Endothelial cell of umbilical vein (primary cell): ENCODE results near the gene JPH3. TPM values are rescaled to one million over a fixed set of nuclear protein-coding genes. Genes with fewer than 3 reads are reported as not detected.

Source experiments
- BruUV-seq: library from RNA; stranded (reverse); fragments of 400-500 nt; replicated peaks from 2 replicates; lab custom pipeline; 2021; lab: Mats Ljungman, UMichigan
- CTCF ChIA-PET: fragments of 300-600, 350-600 bp; sonication (Branson Sonifier 250); formaldehyde crosslinking; loops from one replicate; lab custom pipeline; 2021; ENCODE audit warnings: antibody characterized with exemption, inconsistent platforms; lab: Charles Lee
- POLR2A ChIA-PET: fragments of 300-600, 350-600 bp; sonication (Branson Sonifier 250); formaldehyde crosslinking; loops from one replicate; lab custom pipeline; 2021; ENCODE audit warnings: antibody characterized with exemption, inconsistent platforms; lab: Charles Lee
- DNase-seq: peaks from one replicate; pipeline ENCODE4 v3.0.0-alpha.2; 2011; ENCODE audit warnings: low read depth, low spot score
- FAIRE-seq: peaks from 2 replicates; lab custom pipeline; 2011; peaks lifted over from hg19 to GRCh38; lab: Jason Lieb, UNC
- H2AFZ ChIP-seq: 2 replicates; pipeline ENCODE4 v1.6.0; 2012; ENCODE audit warnings: low read depth, low read length, control low read depth, inconsistent platforms
- H3K27ac ChIP-seq: 2 replicates; pipeline ENCODE4 v1.5.1; 2011; ENCODE audit warnings: low read depth, mild to moderate bottlenecking, control low read depth, low read length, moderate library complexity; ENCODE audit not compliant: insufficient read depth
- H3K27me3 ChIP-seq, 2 experiments: 2 replicates each; pipeline versions ENCODE4 v1.6.0 to v1.6.1; 2011; ENCODE audit warnings: low read length in 2 of 2, mixed read lengths in 1 of 2; ENCODE audit not compliant: control insufficient read depth in 2 of 2, insufficient read depth in 2 of 2
- H3K36me3 ChIP-seq, 2 experiments: 2 replicates in 1 of 2; 3 replicates in 1 of 2; pipeline ENCODE4 v1.5.1; 2011; ENCODE audit warnings: low read length in 2 of 2, mild to moderate bottlenecking in 1 of 2, moderate library complexity in 1 of 2; ENCODE audit not compliant: control insufficient read depth in 2 of 2, insufficient read depth in 2 of 2; ENCODE audit errors: extremely low read depth in 1 of 2
- H3K4me1 ChIP-seq: 3 replicates; pipeline ENCODE4 v1.5.1; 2011; ENCODE audit warnings: mild to moderate bottlenecking, low read length; ENCODE audit not compliant: control insufficient read depth, insufficient read depth; ENCODE audit errors: extremely low read depth
- H3K4me2 ChIP-seq: 2 replicates; pipeline ENCODE4 v1.6.1; 2011; ENCODE audit warnings: low read length, control low read depth, mixed read lengths; ENCODE audit not compliant: insufficient read depth
- H3K4me3 ChIP-seq, 3 experiments: fragments of 200-600 bp in 1 of 3; sonication (generic), shearing (Covaris generic) in 1 of 3; replicated peaks in 1 of 3; 2 replicates each; pipeline ENCODE4 v1.5.1; 2011 to 2016; ENCODE audit warnings: control low read depth in 3 of 3, low read length in 3 of 3, mild to moderate bottlenecking in 2 of 3, inconsistent platforms in 1 of 3, low read depth in 1 of 3, moderate library complexity in 1 of 3; ENCODE audit not compliant: insufficient read depth in 1 of 3
- H3K79me2 ChIP-seq: 2 replicates; pipeline ENCODE4 v1.6.0; 2012; ENCODE audit warnings: low read length, inconsistent platforms; ENCODE audit not compliant: control insufficient read depth, insufficient read depth
- H3K9ac ChIP-seq: replicated peaks from 2 replicates; pipeline ENCODE3; 2011; ENCODE audit warnings: low read length, control low read depth; ENCODE audit not compliant: insufficient read depth; ENCODE audit errors: extremely low read depth
- H3K9me1 ChIP-seq: replicated peaks from 3 replicates; pipeline ENCODE4 v1.6.0; 2011; ENCODE audit warnings: mild to moderate bottlenecking, low read length; ENCODE audit not compliant: control insufficient read depth, insufficient read depth; ENCODE audit errors: extremely low read depth
- H3K9me3 ChIP-seq: replicated peaks from 2 replicates; pipeline ENCODE4 v1.5.1; 2012; ENCODE audit warnings: low read length, inconsistent platforms; ENCODE audit not compliant: control insufficient read depth, insufficient read depth
- H4K20me1 ChIP-seq: replicated peaks from 2 replicates; pipeline ENCODE3; 2011; ENCODE audit warnings: mild to moderate bottlenecking, low read length; ENCODE audit not compliant: control insufficient read depth, insufficient read depth; ENCODE audit errors: extremely low read depth
- EZH2 ChIP-seq: IDR thresholded peaks from 2 replicates; pipeline ENCODE4 v1.6.1; 2012; ENCODE audit warnings: borderline replicate concordance, low read depth, mild to moderate bottlenecking, moderate library complexity, low read length, inconsistent platforms; ENCODE audit not compliant: severe bottlenecking
- FOS ChIP-seq: IDR thresholded peaks from 2 replicates; pipeline ENCODE4 v1.6.1; 2011; ENCODE audit warnings: mild to moderate bottlenecking, low read length, moderate library complexity, borderline replicate concordance; ENCODE audit not compliant: insufficient read depth
- GATA2 ChIP-seq: IDR thresholded peaks from 2 replicates; pipeline ENCODE4 v1.7.0; 2011; ENCODE audit warnings: low read depth, mild to moderate bottlenecking, moderate library complexity, mixed read lengths, low read length; ENCODE audit not compliant: insufficient read length, insufficient read depth
- JUN ChIP-seq: IDR thresholded peaks from 2 replicates; pipeline ENCODE4 v1.6.1; 2011; ENCODE audit warnings: borderline replicate concordance, low read depth; ENCODE audit not compliant: insufficient read length, insufficient read depth
- MYC ChIP-seq: IDR thresholded peaks from one replicate; pipeline ENCODE4 v1.6.1; 2011; ENCODE audit warnings: mild to moderate bottlenecking, low read depth, low read length
- POLR2A ChIP-seq: IDR thresholded peaks from 2 replicates; pipeline ENCODE4 v1.6.1; 2012; ENCODE audit warnings: low read depth, mild to moderate bottlenecking, control low read depth, low read length
- POLR2AphosphoS5 ChIP-seq: IDR thresholded peaks from 2 replicates; pipeline ENCODE4 v1.6.1; 2012; ENCODE audit warnings: low read depth, mild to moderate bottlenecking, control low read depth, low read length, moderate library complexity; ENCODE audit not compliant: insufficient read depth
- dilution Hi-C: fragments of 300-500 bp; cut with MboI; formaldehyde crosslinking; loops from one replicate; pipeline ENCODE4 v1.15.0; 2019; ENCODE audit warnings: low sequenced_read_pairs; ENCODE audit not compliant: extremely low pct_ligation_motif_present
- intact Hi-C: fragments of 100-400 bp; cut with micrococcal nuclease; formaldehyde crosslinking; loops from one replicate; pipeline ENCODE4 v1.10.0; 2022
- polyA plus RNA-seq, 4 experiments: library from polyadenylated mRNA; depleted of rRNA in 3 of 4; stranded (reverse) in 3 of 4; unstranded in 1 of 4; fragments of >200 nt; gene quantifications; 2 replicates each; pipeline versions ENCODE4 v1.2.1 to v1.2.3, GENCODE V29; 2011 to 2012; ENCODE audit warnings: missing spikeins in 1 of 4
- total RNA-seq: library from RNA; stranded (reverse); gene quantifications from 2 replicates; pipeline ENCODE4 v1.2.3, GENCODE V29; 2021
- TF ChIP-seq, protein P1 (sequence below): IDR thresholded peaks from 2 replicates; pipeline ENCODE4 v1.6.1; 2011; ENCODE audit not compliant: insufficient read depth, insufficient read length
- TF ChIP-seq, protein P2 (sequence below), 2 donors: IDR thresholded peaks; 1 replicate in 1 of 2; 2 replicates in 1 of 2; pipeline ENCODE4 v1.5.1; 2011; ENCODE audit warnings: low read length in 2 of 2, mild to moderate bottlenecking in 2 of 2, moderate library complexity in 2 of 2, control low read depth in 1 of 2, inconsistent platforms in 1 of 2, low read depth in 1 of 2; ENCODE audit not compliant: insufficient read depth in 1 of 2; ENCODE audit errors: extremely low read depth in 1 of 2

The JPH3 gene
- total and polyA plus RNA-seq, 2 donors (not counting 3 experiments of a cell fraction or from before 2014, with no cell fraction given) = 0.22 to 0.30 TPM

DNA sequence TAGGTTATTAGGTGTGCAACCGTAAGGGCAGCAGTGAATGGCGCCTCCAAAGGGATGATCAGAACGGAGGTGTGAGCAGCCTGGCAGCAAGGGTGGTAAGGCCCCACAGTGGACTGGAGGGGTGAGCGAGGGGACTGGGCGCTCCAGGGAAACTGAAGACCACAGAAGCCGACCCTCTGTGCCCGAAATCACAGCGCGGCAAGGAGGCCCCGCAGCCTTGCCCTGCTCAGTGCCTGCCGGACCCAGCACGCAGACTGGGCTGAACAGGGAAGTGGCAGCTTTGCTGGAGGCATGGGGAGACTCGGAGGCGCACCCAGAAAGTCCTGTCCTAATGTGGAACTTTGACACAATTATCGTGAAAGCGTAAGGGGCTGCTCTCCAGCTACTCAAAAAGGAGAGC is 125.0 kb downstream of the JPH3 start:
- H3K4me1 ChIP-seq = peaks cover 6% of the 10 kb centered on the region
- H3K79me2 ChIP-seq = no peaks in the 10 kb centered on the region
- dilution Hi-C loops = no loop called here
- FAIRE-seq (no peak), DNase-seq (no peak)
- ChIA-PET CTCF (no interaction called here), POLR2A (no interaction called here)
- H3K9me3 ChIP-seq = no peaks in the 10 kb centered on the region
- no peak overlapping the region for H2AFZ ChIP-seq
- no peaks in the 10 kb centered on the region for H4K20me1 ChIP-seq
- no peaks in the 10 kb centered on the region for H3K9me1 ChIP-seq
- no peak overlapping the region for H3K4me2 ChIP-seq
- no peak overlapping the region for H3K27ac ChIP-seq
- peaks cover 7 to 11% of the 10 kb centered on the region in 2 experiments for H3K36me3 ChIP-seq
- intact Hi-C loops = no loop called here
- H3K9ac ChIP-seq = no peak overlapping the region
- no TSS peak for BruUV-seq
- H3K27me3 ChIP-seq = no peaks in the 10 kb centered on the region
- TF ChIP-seq FOS (no peak), GATA2 (no peak), POLR2A (no peak), MYC (no peak), JUN (no peak), POLR2AphosphoS5 (no peak), EZH2 (no peak)
- TF ChIP-seq, protein P1, sequence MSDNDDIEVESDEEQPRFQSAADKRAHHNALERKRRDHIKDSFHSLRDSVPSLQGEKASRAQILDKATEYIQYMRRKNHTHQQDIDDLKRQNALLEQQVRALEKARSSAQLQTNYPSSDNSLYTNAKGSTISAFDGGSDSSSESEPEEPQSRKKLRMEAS = no peak
- TF ChIP-seq, protein P2, sequence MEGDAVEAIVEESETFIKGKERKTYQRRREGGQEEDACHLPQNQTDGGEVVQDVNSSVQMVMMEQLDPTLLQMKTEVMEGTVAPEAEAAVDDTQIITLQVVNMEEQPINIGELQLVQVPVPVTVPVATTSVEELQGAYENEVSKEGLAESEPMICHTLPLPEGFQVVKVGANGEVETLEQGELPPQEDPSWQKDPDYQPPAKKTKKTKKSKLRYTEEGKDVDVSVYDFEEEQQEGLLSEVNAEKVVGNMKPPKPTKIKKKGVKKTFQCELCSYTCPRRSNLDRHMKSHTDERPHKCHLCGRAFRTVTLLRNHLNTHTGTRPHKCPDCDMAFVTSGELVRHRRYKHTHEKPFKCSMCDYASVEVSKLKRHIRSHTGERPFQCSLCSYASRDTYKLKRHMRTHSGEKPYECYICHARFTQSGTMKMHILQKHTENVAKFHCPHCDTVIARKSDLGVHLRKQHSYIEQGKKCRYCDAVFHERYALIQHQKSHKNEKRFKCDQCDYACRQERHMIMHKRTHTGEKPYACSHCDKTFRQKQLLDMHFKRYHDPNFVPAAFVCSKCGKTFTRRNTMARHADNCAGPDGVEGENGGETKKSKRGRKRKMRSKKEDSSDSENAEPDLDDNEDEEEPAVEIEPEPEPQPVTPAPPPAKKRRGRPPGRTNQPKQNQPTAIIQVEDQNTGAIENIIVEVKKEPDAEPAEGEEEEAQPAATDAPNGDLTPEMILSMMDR (IDR thresholded peaks at IDR 0.05; ENCODE audit: extremely low read depth in 1 of 2, insufficient read depth in 1 of 2, low read depth in 1 of 2, low read length in 2 of 2) = no peak
- no peak overlapping the region for H3K4me3 ChIP-seq
